ENCODE data around the gene IPCEF1.

Gene IPCEF1, protein sequence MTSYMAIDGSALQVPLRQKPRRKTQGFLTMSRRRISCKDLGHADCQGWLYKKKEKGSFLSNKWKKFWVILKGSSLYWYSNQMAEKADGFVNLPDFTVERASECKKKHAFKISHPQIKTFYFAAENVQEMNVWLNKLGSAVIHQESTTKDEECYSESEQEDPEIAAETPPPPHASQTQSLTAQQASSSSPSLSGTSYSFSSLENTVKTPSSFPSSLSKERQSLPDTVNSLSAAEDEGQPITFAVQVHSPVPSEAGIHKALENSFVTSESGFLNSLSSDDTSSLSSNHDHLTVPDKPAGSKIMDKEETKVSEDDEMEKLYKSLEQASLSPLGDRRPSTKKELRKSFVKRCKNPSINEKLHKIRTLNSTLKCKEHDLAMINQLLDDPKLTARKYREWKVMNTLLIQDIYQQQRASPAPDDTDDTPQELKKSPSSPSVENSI

DNA sequence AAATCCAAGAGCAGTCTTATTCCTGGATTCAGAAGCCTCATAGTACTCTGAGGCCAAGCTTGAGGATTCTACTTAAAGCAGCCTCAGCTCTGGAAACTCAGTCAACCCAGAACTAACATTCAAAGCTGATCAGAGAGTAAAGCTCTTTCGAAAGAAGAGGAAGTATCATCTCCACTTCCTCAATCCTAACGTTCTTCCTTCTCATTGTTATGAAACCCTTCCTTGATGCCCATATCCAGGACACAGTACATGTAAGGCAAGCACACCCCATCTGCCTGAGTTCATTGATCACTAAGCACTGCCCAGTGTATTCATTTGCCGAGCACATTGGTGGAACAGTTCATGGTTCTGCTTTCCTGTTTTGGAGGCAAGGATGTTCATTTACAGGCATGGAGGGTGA is at the start of gene IPCEF1:
Gene IPCEF1, minus strand, starts transcription at position 114 of the 400 bp plus-strand sequence. CDS start 90,856 bp downstream, outside the sequence.
- DNase-seq: no peak

DNA sequence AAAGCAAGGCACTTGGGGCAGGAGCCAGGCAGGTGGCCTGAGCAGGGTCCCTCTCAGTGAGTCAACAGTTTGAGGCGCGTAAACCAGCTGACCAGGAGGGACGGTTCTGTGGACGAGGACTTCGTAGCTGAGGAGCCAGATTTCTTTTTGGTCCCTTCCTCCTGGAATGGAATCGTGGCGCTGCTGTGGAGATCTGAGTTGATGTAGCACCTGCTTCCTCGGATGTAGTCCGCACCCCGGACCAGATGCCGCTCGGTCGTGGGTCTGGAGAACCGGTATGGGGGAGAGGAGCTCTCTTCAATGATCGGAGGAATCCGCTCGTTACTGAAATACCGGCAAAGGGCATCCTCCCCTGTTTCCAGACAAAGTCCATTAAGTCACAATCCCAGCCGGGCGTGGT is 49.7 kb upstream of the IPCEF1 start:
- no peak for DNase-seq

DNA sequence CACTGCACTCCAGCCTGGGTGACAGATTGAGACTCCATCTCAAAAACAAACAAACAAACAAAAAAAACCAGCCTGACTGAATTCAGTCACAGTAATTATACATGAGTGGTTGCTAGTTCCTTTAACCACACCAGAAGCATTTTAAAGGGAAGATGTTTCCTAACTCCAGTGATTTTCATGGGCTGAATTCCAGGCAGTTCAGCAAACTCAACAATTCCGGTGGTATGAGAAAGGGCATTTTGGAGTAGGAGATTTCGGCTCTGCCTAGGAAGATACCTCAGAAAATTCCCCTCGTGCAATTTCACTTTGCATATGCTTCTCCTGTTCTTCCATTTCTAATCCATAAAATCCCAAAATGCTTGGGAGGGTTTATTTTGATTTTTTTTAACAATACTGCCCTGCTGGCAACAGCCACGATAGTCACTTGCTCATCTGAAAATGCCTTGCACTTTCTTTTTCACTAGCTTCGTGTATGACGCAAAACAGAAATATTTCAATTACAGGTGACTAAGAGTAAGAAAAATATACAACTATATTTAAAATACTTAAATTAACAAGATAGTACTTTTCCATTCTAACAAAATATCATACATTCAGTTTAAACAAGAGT is 48.3 kb upstream of the IPCEF1 start:
- DNase-seq: no peak

DNA sequence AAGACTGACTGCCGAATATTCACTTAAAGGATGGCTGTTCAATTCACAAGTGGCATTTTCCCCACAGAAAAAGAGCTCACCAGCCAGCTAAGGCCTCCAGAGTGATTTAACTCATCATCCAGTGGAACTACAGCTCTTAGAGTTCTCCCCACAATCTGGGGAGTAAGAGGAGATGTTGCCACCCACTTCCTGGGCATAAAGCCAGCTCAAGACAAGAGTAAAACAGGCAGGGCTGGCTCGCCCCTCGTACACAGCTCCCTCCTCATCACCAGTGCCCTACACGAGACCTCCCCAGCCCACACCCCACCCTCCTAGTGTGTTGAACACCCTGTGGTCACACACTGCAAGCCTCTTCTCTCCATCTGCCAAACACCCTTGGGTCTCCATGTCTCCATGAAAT is 47.2 kb upstream of the IPCEF1 start:
- DNase-seq: peak; percentile 26

DNA sequence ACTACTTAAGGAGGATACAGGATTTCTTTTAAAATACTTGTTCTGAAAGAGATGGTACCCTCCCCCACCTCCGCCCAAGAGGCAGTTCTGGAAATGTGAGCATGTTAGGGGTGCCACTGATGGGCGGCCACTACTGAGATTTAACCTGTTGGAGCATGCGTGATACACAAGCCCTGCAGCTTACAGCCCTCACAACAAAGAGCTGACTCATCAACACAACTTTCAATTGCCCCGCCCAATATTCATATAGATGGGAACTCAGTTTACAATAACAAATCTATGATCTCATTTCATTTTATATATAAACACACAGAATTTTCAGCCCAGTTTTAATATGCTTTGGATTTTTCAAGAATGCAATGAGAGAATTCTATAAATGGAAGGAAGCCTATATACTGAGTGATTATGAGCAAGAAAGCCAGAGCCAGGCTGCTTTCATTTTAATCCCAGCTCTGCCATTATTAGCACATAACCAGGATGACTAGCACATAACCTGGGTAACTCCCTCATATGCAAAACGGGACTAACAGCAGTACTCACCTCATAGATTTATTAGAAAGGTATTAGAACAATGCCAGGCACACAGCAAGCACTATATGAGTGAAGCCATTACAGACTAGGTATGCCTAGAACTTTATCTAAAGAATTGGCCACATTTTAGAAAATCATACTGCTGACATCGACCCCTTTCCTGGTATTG is 45.6 kb upstream of the IPCEF1 start:
- no peak for DNase-seq

DNA sequence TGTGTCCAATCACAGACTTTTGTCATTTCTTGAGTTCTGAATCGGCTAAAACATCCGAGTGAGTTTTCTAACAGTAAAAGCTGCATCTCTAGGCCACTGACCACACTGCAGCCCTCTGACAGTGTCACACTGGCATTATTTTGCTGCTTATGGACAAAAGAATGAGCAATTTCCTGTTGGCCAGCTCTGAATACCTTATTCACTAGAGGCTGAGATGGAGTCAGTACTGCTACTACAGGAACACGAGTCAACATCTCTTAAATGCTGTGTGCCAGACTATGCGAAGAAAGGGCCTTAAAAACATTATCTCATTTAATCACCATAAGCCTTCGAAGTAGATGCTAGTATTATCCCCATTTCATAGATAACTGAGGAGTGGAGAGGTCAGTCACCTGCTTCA is 42.5 kb upstream of the IPCEF1 start:
- no peak for DNase-seq

DNA sequence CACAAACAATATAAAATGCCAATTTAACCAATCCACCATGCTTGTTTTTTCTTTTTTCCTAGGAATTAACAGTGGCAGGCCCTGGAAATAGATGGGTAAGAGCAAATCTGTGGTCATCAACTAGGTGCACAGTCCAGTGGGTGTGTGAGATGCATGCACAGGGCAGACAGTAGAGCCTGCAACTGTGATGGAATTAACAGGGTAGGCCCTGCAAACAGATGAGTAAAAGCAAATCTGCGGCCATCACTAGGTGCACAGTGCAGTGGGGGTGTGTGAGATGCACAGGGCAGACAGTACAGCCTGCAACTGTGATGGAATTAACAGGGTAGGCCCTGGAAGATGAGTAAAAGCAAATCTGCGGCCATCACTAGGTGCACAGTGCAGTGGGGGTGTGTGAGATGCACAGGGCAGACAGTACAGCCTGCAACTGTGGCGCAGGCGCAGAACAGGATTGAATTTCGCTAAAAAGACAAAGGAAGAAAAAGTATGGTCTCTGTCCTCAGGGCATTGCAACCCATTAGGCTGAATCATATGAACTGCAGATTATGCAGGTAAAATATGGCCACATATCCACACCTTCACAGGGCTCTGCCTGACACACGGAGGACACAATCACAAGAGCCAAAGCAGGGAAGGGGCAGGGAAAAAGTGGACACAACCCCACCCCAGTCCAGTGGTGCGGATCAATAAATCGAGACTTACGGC is 41.0 kb upstream of the IPCEF1 start:
- DNase-seq: no peak

DNA sequence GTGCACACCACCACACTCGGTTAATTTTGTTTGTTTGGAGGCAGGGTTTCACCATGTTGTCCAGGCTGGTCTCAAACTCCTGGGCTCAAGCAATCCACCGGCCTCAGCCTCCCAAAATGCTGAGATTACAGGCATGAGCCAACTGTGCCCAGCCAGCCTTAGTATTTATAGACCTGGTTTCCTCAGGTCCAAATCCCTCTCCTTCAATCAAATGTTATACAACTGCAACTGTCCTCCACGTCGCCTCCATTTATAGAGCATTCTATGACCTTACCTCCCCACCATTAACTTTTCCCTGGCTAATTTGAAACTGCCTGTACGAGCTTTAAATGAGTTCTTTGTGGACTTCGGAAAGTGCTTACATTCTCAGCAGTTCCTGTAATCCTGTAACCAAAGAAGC is 39.3 kb upstream of the IPCEF1 start:
- DNase-seq: no peak

DNA sequence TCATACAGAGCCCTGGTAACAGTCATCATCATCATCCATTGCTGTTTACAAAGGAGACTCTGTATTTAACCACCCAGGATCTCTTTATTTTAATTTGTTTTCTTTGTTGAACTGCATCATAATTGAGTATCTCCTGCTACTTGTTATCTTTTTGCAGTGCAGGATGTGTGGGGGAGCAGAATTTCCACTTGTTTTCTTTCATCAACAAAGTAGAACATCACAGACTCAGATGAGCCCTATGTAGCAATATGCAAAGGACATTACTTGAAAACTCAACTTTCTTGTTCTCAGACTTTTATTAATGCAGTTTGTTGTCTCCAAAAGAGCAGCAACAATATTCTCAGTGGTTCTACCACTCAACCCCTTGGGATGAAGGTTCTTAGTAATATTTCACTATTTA is 38.7 kb upstream of the IPCEF1 start:
- DNase-seq: no peak

DNA sequence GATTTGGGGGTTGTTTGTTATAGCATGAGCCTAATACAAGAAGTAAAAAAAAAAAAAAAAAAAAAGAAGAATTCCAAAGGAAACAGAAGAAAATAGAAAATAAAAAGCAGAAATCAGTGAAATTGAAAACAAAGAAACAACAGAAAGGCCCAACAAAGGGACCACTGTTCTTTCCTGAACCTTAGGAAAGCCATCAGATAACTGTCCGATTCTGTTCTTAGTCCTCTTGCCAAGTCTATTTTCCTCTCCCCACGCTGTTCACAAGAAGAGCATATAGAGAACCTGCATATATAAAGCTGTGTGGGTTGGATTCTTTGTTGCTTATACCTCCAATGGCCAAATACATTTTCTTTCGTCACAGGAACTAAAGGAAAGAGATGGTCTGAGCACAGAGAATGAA is 38.0 kb upstream of the IPCEF1 start:
- DNase-seq: no peak

DNA sequence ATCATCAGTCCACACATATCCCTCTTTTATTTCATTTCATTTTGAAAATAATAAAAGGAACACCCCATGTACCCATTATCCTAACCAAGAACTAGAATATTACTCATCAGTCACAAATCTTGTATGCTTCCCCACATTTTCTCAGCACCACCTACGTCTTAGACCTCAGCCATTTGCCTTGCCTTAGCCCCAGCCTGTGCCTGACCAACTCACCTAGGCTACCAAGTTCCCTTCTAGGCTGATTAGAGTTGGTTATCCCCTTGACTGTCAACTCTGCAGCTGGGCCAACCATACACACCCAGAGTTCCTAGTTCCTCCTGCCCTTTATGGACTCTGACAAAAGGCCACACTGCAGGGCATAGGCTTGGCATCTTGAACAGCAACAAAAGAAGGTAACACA is 33.4 kb upstream of the IPCEF1 start:
- DNase-seq: no peak

DNA sequence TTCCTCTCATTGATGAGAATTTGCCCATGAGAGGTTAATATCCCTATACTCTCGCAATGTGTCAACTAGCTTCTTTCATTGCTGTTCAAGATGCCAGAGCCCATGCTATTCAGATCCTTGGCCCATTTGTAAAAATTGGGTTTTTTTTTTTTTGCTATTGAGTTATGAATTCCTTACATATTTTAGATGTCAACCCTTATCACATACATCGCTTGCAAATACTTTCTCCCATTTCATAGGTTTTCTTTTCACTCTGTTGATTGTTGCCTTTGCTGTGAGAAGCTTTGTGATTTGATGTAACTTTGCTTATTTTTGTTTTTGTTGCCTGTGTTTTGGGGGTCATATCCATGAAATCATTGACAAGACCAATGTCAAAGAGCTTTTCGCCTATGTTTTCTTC is 32.2 kb upstream of the IPCEF1 start:
- no peak for DNase-seq

DNA sequence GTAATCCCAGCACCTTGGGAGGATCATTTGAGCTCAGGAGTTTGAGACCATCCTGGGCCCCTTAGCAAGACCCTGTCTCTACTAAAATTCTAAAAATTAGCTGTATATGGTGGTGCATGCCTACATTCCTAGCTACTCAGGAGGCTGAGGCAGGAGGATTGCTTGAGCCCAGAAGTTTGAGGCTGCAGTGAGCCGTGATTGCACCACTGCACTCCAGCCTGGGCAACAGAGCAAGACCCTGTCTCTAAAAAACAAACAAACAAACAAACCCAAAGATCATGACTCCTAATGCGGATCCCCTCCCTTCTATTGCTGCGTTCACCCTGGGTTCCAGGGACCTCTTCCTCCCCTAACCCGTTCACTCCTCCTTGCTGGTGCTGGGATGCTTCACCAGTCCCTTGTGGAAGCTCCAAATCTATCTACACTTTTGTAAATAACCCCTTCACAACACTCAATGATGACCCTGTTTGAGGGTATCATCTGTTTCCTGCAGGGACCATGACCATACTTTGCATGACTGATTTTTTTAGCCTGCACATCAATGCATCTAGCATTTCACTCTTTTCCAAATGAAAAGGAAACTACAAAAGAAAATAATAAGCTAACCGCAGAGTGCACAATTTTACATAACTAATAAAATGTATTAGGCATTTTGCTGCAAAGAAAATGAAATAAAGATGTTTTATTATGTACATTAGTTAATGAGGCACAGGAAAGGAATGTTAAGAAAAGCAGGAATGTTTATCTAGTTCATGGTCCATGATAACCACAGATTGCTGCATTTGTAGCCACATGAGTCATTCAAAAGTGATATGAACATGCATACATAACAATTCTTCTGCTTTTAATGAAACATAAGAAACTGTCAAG is 30.5 kb upstream of the IPCEF1 start:
- DNase-seq: no peak

DNA sequence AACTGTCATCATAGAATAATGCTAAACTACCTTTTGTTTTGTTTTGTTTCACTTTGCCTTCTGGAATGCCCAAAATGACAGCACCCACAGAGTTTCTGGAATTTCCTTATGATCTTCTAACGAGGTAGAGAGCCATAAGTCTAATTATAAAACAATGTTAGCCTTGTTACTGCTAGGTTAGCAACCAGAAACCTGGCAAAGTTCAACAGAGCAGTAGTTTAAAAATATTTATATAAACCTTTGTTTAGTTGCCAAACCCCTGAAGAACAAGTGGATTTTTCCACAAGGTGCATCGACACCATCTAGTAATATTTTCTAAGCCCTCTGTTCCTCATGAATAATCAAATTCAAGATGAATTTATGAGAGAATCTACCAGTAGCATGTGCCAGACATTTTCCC is 27.6 kb upstream of the IPCEF1 start:
- no peak for DNase-seq

DNA sequence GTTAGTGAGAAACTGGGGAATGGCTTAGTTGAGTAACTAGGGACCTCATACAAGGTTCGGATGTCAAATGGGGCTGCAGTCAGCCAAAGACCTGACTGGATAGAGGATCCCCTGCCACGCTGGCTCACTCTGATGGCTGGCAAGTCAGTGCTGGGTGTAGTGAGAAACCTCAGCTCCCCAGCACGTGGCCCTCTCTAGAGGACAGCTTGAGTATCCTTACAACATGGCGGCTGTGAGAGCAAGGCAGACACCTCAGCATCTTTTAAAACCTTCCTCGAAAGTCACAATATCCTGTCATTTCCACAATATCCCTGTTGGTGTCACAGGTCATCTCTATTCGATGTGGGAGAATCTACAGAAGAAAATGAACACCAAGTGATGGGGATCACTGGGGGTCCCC is 26.7 kb upstream of the IPCEF1 start:
- no peak for DNase-seq

DNA sequence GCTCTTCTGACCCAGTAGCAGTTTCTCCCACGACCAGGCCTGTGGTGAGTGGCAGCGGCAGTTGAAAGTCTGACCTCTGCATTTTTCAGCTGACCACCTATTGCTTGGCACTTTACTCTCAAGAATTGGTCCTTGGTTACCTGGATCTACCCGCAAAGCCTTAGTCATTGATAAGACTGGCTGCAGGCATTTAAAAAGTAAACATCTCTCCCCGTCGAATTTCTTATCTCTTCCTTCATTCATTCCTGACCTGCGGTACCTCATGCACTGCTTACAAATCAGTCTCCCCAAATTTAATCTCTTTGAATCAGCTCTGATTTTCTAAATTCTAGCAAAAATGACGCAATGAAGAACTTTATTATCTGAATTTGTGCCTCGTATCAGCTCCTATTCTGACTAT is 26.1 kb upstream of the IPCEF1 start:
- DNase-seq: no peak

DNA sequence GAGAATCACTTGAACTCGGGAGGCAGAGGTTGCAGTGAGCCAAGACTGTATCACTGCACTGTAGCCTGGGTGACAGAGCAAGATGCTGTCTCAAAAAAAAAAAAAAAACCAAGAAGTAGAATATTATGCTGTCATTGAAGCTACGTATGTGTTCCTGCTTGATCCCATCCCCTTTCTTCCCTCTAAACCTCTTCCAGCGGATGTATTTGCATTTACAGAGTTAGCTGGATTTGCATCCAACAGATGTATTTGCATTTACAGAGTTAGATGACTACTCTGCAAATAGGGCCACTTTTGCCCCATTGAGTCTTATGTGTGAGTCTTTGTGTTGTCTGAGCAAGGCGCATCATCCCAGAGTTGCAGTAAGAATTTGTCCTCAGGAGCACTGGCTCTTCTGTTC is 24.9 kb upstream of the IPCEF1 start:
- DNase-seq: no peak

DNA sequence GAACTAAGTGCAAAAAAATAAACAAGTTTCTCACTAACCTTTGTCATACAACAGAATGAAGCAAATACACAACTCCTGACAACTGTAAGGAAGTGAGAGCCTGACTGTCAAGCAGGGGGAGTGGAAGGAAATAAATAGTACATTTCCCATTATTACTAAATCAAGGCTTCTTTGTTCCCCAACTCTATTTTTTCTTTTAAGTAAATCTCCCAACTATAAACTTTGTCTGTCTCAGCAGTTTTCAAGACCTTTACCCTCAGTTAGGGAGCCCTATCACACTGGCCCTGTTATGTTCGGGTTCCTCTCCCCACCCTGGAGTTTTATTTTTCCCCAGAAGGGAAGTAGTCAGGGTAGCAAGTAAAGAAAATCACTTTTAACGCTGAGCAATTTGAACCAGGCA is 24.1 kb upstream of the IPCEF1 start:
- no peak for DNase-seq

DNA sequence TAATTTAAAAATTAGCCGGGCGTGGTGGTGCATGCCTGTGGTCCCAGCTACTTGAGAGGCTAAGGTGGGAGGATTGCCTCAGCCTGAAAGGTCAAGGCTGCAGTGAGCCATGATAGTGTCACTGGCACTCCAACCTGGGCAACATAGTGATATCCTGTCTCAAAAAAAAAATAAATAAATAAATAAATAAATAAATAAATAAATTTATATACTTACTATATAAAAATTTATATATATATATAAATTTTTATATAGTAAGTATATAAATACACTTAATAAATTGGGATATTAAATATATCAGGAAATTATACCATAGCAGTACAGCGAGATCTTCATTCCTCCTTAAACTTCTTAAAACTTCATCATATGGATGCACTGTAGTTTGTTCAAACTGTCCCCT is 23.0 kb upstream of the IPCEF1 start:
- no peak for DNase-seq

DNA sequence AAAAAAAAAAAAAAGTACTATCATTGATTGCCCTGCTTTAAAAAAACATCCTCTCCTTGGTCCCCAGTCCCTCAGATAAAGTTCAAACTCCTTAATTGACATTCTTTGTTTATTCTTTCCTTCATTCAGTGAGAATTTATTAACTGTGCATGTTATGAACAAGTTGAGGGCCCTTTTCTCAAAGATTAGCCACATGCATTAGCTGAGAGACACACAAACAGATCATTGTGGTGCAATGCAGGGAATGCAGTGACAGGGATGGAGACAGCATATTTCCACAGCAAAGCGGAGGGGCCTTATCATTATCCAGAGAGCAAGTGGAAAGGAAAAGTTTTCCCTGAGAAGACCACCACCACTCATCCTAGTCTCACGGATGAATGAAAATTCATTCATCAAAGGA is 21.9 kb upstream of the IPCEF1 start:
- DNase-seq: no peak

DNA sequence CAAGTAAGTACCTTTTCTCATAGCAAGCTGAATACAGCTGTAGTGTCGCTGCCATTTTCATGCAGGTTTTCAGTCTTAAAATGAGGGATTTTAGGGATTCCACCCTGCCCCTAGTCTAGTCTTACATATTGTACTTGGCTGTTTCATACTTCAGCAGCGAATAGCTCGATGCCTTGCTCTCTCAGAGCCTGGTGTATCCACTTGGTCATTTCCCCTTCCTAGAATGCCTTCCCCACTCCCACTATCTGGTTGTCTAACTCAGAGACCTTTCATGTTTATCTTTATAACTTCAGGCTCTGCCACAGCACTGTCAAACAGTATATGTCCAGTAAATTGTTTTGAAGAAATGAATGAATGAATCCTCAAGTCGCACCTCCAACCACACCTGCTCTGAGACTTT is 21.1 kb upstream of the IPCEF1 start:
- DNase-seq: no peak

DNA sequence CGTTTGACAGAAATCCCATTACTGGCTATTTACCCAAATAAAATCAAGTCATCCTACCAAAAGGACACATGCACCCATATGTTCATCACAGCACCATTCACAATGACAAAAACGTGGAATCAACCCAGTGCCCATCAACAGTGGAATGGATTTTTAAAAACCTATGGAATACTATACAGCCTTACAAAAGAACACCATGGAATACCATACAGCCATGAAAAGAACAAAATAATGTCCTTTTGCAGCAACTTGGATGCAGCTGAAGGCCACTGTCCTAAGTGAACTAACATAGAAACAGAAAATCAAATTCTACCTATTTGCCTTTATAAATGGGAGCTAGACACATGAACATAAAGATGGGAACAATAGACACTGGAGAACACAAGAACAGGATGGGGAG is 17.4 kb upstream of the IPCEF1 start:
- DNase-seq: no peak

DNA sequence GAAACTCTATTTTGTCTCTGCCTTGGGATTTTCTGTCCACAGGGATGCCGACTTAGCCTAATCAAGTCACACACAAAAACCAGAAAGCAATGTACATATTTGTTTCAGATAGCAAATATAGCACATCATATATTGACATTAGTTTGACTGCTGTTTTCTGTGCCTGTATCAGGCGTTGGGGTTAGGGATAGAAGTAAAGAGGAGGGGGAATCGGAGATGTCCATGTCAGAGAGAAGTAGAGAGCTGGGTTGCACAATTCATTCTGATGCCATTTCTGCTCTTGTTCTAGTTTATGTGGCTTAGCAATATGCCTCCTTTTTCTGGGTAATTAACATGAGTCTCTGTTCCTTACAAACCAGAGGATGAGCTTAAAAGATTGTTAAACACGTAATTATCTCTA is 14.7 kb upstream of the IPCEF1 start:
- DNase-seq: no peak
